GM19238 (cell line): ENCODE measurements around the gene PEAR1.

Experiments used
- DNase-seq: peaks from one replicate; pipeline ENCODE4 v3.0.0; 2011; ENCODE audit warnings: low spot score; ENCODE audit not compliant: insufficient read length

The PEAR1 gene

DNA sequence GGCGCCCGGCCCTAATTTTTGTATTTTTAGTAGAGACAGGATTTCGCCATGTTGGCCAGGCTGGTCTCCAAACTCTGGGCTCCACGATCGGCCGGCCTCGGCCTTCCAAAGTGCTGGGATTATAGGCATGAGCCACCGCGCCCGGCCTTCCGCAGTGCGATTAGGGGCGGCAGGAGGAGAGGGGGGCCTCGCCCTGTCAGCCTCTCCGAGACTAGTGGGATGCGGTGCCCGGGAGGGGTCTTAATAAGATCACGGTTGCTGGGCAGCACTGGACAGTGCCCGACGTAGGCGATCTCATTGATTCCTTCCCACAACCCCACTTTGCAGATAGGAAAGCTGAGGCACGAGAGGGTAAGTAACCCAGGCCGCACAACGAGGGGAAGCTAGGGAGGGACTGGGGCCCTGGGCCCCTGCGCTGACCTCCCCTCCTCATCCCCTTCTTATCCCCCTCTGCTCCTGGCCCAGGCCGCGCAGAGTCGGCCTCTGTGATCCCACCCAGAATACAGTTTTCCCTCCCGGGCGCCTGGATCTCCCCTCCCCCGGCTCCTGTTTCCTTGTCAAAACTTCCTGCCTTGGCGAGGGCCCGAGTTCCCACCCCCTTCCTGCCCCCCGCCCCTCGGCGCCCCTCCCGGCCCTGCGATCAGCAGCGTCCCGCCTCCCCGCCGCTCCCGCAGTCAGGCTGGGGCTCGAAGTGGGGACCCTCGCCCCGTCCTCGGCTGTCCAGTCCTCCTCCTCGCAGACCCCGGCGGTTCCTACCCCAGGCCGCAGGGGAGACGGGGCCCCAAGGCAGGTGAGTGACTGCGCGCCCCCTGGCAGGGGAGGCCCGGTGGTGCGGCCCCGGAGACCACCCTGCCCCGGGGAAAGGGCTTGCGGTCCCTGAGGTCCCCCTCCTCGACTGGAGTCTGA, at the start of gene PEAR1:
Gene PEAR1 (plus strand): TSS at position 671 of the 906 bp plus-strand sequence. CDS start 10,209 bp downstream, outside the sequence.
- no peak for DNase-seq

GRCh38 chr1:156844102-156844501, 49.4 kb upstream of the PEAR1 start:
- no peak for DNase-seq

- DNase-seq = no peak
Observed at GRCh38 chr1:156844638-156845037, 48.9 kb upstream of the PEAR1 start.

- no peak for DNase-seq
Observed at GRCh38 chr1:156845055-156845952, 48.2 kb upstream of the PEAR1 start.

DNA sequence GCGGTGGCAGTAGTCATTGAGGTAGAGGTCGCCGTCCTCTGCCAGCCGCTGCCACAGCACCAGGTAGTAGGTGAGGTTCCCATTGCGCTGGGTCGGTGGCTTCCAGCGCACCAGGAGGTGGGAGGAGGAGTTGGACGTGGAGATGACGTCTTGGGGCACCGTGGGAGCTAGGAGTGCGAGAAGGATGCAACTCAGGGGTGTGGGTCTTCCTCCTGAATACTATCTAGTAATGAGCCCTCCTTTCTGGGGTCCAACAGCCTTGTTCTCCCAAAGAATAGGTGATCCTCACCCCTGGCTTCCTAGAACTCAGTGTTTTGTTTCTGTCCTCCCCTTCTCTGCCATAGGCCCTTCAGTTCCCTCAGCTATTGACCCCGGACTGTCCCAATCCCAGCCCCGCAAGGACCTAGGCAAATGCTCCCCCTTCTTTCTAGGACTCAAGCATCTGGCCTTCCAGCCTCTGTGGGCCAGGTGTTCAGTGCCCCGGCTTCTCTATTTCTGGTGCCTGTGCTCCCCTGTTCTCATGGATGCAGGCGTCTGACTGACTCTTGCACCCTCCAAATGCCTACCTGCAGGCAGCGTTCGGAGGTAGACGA, 47.5 kb upstream of the PEAR1 start:
- DNase-seq = no peak

DNA sequence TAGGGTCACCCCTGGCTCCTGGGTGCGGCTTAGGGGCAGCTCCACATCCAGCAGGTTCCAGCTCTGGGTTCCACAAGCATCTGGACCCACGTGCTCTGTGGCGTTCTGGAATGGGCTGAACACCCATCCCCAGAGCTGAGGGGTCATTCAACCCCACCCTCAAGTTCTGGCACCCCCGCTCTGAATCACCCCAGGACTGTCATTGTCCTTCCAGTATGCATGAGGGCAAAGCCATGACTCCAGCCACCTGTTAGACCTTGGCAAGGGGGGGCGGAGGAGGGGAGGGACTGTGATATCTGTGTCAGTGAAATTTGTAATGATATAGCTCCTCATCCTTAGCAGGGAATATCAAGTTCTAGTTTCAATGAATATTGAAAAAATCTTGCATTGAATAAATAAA, 46.9 kb upstream of the PEAR1 start:
- DNase-seq = no peak

DNA sequence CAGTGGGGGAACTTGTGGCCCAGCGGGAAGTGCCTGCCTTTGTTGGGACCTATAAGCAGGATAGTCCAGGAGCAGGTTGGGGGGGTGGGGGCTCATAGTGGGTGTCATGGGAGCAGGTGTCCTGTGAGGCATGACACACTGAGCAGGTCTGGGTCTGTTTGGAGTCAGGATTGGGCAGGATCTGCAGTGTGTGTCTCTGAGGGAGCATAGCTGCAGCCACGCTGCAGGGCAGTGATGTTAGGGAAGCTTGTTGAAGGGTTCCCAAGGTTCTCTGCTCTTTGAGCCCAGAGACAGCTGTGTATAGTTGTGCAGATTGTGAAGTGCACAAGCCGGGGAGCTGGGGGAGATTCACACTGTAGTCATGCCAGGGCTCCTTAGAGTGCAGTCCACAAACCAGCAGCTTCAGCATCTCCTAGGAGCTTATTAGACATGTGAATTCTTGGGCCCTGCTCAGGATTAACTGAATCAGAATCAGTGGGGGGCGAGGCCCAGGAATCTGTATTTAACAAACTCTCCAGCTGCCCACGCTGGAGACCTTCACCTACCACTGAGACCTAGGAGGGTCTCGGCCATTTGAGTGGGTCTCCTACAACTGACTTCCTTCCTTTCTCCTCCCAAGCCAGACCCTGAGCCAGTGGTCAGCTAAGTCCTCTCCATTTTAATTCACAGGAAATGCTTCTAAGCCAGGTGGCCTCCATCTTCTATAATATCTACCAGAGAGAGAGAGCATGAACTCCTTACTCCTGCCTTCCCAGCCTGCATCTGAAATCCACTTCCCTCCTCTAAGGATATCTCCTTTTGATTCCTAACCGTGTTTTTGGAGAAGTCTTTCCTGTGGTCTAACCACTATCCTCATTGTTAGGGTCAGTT, 45.7 kb upstream of the PEAR1 start:
- no peak for DNase-seq

DNA sequence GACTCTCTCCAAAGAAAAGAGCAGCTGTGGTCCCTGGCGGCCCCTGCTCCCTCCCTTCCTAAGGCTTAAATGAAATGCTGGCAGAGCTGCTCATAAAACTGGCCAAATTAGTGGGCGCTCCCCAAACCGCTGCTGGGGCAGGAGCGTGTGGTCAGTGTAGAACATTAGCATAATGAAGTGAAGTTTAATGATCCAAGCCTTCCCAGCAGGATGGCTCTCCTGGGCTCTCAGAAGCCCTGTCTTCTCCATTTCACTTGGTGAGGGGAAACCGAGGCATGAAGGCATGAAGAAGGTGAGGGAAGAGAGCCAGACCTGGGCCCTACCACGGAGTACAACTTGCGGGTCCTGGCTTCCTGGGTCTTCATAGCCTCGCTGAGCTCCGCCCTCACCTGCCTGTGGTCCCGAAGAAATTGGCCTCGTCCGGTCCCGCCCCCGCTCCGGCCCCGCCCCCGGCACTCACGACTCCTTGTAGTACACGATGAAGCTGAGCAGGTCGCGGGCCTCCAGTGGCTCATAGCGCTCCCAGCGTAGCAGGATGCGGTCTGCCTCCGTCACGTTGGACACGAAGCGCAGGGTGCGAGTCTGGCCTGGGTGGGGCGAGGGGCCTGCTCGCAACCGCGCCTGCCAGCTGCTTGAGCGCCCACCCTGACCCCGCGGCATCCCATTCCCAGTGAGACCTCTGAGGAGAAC, 44.9 kb upstream of the PEAR1 start:
- no peak for DNase-seq

DNA sequence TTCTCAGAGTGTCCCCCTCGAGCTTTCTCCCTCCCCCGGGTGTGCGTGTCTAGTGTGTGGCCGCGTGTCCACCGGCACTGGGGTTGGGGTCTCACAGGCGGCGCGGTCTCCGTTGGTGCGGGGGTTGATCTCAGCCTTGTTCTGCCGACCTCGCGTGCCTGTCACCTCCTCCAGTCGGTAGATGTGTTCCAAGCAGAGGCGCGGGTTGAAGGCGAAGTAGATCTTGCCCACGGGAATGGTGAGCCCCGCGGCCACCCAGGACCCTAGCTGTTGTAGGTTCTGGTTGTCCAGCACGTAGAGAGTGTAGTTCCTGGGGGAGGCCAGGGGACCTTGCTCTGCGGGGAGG, 44.4 kb upstream of the PEAR1 start:
- DNase-seq = no peak

DNA sequence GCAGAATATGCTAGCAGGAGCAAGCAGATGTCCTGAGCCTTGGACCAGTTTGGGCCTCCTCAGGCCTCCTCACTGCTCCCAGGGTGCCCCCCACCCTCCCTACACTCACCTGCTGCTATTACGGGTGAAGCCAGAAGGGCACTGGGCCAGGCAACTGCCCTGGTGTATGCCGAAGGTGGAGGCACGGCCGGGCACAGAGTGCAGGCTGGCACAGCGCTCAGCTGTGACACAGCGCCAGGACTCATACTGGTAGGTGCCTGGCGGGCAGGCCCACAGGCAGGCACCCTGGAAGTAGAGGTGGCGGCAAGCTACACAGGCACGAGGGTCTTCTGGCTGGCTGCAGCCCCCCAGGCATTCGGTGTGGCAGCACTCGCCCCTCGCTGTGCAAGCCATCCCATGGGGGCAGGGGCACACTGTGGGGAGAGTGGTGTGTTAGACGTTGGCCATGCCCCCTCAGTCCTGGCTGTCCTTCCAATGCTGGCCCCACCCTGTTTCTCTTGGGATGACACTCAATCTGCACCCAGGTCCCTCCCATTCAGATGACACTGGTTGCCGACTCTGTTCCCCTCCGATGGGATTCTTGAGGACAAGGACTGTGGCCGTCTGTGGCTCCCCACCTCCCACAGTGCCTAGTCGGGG, 41.6 kb upstream of the PEAR1 start:
- DNase-seq = no peak

GRCh38 chr1:156852418-156852874, 41.1 kb upstream of the PEAR1 start:
- DNase-seq = no peak

DNA sequence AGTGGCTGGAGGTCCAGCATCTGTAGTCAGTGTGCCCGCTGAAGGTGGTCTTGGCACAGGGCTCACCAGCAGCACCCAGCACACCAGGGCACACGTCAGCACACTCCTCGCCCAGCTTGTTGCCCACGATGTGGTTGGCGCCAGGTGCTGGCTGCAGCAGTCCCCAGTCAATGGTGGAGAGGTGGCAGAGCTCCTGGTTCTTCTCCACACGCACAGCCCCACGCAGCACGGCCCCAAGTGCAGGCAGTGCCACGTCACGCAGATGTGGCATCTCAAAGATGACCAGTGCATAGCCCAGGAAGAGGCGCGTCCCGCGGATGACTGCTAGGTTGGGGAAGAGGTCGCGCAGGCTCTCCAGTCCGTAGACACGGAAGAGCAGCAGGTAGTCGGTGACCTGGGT, 39.8 kb upstream of the PEAR1 start:
- DNase-seq = no peak

- no peak for DNase-seq
Observed at GRCh38 chr1:156854634-156855033, 38.9 kb upstream of the PEAR1 start.

GRCh38 chr1:156856282-156856785, 37.2 kb upstream of the PEAR1 start:
- DNase-seq = no peak

GRCh38 chr1:156857532-156857931, 36.0 kb upstream of the PEAR1 start:
- DNase-seq = no peak

DNA sequence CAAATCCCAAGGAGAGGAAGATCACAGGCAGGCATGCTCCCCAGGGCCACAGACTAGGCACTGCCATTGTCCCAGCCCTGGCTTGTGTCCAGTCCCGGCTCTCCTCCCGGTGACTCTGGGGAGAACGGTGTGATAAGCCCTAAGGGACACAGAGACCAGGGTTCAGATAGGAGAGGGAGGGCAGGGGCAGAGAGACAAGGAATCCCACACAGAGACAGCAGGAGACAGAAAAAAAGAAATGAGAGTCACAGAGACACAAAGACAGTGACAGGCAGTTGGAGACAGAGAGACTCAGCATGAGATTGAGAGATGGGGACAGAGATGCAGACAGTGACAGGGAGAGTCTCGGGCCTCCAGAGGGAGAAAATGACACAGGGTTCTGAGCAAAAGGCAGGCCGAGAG, 35.0 kb upstream of the PEAR1 start:
- no peak for DNase-seq

- no peak for DNase-seq
Observed at GRCh38 chr1:156858959-156859522, 34.5 kb upstream of the PEAR1 start, which contains the start of gene INSRR. TSS of gene INSRR (minus strand) at chr1:156859117. CDS start at chr1:156858621, 496 bp downstream.

DNA sequence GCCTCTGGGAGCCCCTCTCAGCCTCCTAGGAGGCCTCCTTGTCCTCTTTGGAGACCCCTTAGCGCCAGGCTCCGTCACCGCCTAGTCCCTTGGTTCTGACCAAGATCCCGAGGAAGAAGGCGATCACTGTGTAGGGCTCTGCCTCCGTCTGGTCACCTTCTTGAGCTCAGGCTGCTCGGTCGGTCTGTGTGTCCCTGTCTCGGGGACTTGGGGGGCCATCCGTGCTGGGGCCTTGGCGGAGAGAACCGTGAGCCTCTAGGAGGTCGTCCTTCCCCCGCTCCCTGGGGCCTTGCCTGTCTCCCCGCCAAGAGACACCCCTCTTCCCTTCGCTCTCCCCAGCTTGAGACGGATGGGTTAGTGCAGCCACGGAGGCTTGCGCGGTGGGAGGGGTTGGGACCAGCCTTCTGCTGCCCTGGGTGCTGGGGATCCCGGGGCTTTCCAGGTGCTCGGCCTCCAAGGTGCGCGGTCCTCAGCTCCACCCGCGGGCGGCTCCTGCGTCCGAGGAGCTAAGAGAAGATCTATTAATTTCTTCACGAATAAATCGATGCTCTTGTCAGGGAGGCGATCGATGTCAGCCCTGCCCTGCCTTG, 33.9 kb upstream of the PEAR1 start:
- DNase-seq = no peak
